Activated naive CD4-positive, alpha-beta T cell treated with anti-CD3 and anti-CD28 coated beads for 36 hours (primary cell): ENCODE data around the gene MYO1C. TPM values are rescaled to one million over a fixed set of nuclear protein-coding genes. Genes with fewer than 3 reads are reported as not detected.
"Not testable (repeated sequence)": the region's sequence is repeated elsewhere in the genome, so short reads cannot be mapped to it uniquely, and the experiment has no call there.

Experiments used
- CTCF ChIA-PET: fragments of 350-600 bp; sonication (Branson Sonifier 250); formaldehyde crosslinking; loops from one replicate; lab custom pipeline; 2021; ENCODE audit warnings: antibody characterized with exemption; lab: Charles Lee
- DNase-seq: peaks from one replicate; pipeline ENCODE4 v3.0.0-alpha.2; 2020
- H3K27ac Mint-ChIP-seq: one replicate; pipeline ENCODE4 v1.8.0; 2021; ENCODE audit warnings: mild to moderate bottlenecking, mixed read lengths
- H3K27me3 Mint-ChIP-seq: one replicate; pipeline ENCODE4 v1.8.0; 2021; ENCODE audit warnings: low read depth, mixed read lengths
- H3K36me3 Mint-ChIP-seq: one replicate; pipeline ENCODE4 v1.8.0; 2021; ENCODE audit warnings: low read depth, mixed read lengths
- H3K4me1 Mint-ChIP-seq: one replicate; pipeline ENCODE4 v1.8.0; 2021; ENCODE audit warnings: low read depth, mixed read lengths
- H3K4me3 Mint-ChIP-seq: one replicate; pipeline ENCODE4 v1.8.0; 2021; ENCODE audit warnings: mild to moderate bottlenecking, moderate library complexity, mixed read lengths
- H3K9me3 Mint-ChIP-seq: one replicate; pipeline ENCODE4 v1.8.0; 2021; ENCODE audit warnings: mixed read lengths
- intact Hi-C: fragments of 100-400 bp; cut with micrococcal nuclease; formaldehyde crosslinking; loops from one replicate; pipeline ENCODE4 v1.15.1; 2023
- total RNA-seq, 2 experiments: library from RNA; stranded (reverse); gene quantifications; one replicate each; pipeline ENCODE4 v1.2.3, GENCODE V29; 2021

MYO1C gene, protein sequence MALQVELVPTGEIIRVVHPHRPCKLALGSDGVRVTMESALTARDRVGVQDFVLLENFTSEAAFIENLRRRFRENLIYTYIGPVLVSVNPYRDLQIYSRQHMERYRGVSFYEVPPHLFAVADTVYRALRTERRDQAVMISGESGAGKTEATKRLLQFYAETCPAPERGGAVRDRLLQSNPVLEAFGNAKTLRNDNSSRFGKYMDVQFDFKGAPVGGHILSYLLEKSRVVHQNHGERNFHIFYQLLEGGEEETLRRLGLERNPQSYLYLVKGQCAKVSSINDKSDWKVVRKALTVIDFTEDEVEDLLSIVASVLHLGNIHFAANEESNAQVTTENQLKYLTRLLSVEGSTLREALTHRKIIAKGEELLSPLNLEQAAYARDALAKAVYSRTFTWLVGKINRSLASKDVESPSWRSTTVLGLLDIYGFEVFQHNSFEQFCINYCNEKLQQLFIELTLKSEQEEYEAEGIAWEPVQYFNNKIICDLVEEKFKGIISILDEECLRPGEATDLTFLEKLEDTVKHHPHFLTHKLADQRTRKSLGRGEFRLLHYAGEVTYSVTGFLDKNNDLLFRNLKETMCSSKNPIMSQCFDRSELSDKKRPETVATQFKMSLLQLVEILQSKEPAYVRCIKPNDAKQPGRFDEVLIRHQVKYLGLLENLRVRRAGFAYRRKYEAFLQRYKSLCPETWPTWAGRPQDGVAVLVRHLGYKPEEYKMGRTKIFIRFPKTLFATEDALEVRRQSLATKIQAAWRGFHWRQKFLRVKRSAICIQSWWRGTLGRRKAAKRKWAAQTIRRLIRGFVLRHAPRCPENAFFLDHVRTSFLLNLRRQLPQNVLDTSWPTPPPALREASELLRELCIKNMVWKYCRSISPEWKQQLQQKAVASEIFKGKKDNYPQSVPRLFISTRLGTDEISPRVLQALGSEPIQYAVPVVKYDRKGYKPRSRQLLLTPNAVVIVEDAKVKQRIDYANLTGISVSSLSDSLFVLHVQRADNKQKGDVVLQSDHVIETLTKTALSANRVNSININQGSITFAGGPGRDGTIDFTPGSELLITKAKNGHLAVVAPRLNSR
- 10 to 100 TPM; 14.6 to 14.7 TPM for total RNA-seq

DNA sequence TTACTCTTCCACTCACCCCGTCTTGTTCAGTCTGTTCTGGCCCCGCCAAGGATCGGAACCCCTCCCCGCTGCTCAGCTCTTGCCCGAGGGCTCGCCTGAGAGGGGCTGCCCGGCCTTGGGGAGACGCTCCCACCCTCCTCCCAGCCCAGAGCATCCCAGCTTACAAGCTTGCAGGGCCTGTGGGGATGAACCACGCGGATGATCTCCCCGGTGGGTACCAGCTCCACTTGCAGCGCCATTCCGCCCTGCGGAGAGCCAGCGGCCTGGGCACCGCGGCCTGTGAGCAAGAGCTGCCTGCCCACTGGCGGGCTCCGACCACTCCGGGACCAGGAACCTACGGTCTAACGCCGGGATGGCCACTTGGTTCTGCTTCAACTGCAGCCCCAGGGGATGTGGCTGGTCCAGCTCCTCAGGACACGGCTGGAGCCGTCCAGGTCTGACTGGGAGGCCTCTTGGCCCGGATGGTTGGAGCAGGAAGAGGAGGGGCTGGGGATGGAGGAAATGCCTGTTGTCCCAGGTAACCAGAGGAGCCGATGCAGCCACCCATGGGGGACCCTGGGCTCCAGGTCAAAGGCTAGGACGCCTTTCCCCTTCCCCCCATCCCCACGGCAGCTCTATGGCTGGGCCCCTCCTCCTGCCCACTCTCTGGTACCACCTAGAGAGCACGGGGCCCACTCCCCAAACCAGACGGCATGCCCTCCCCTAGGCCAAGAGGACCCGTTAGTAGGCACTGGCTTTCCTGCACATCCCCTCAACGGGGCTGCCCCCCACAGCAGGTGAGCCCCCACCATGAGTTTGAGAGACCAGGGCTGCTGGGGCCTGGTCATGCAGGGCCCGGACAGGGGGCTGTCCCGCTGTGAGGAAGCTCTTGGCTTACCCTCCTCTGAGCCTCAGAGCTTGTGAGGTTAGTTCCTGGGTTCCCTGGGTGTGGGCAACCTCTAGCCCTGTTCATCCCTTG, at the start of gene MYO1C:
Gene MYO1C, minus strand, starts transcription at position 438 of the 958 bp plus-strand sequence. Its CDS starts 199 bp downstream, at position 239.
- CTCF ChIA-PET: no interaction called here
- intact Hi-C loops: no loop called here
- Mint-ChIP-seq H3K36me3 (no peaks in the 10 kb centered on the region), H3K27me3 (peaks cover 8% of the 10 kb centered on the region), H3K4me3 (peak within 1 kb of the TSS; percentile 84), H3K27ac (peak within 1 kb of the TSS; percentile 69), H3K9me3 (no peaks in the 10 kb centered on the region), H3K4me1 (peaks cover 20% of the 10 kb centered on the region)
- DNase-seq: no peak

DNA sequence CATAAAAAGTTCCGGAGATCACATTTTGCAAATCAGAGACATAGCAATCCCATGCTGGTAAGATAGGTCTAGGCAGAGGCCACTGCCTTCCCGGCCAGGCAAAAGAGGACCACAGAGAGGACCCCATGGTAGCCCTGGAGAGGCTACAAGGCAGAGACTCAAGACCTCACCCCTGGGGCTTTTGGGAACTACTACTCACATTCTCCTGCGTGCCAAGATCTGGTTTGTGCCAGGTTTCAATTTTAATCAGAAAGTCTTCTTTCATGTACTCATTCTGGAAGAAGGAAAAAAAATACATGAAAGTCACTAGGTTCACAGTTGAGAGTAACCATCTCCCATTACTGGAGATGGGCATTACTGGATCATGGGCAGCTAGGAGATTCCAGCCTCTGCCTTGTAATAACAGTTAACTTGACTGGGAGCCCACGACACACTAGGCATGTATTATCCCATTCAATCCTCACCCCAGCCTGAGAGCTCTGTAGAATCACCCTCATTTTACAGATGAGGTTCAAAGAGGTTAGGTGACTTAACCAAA, 49.0 kb upstream of the MYO1C start:
- CTCF ChIA-PET: no interaction called here
- DNase-seq: peak; percentile 15
- no peaks in the 10 kb centered on the region for H3K27me3 Mint-ChIP-seq

DNA sequence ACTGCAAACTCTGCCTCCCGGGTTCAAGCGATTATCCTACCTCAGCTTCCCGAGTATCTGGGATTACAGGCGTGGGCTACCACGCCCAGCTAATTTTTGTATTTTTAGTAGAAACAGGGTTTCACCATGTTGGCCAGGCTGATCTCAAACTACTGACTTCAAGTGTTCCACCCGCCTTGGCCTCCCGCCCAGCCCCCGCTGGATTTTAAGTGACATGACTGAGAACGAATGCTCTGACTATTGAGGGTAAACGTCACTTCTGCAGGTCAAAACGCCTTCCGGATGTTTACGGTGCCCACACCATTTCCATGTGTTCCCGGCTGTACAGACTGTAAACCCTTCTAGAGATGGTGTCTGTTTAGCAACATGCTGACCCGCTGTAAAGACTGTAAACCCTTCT, 47.3 kb upstream of the MYO1C start:
- CTCF ChIA-PET: interaction anchor here (0.7 kb wide), 1 partner anchor 161 kb away, joined by 7 read pairs; no protein-coding TSS in a partner anchor
- H3K4me3 Mint-ChIP-seq: no peak overlapping the region
- peaks cover 14% of the 10 kb centered on the region for H3K36me3 Mint-ChIP-seq
- intact Hi-C loops: no loop called here
- H3K27me3 Mint-ChIP-seq: no peaks in the 10 kb centered on the region
- DNase-seq: no peak
- H3K4me1 Mint-ChIP-seq: peaks cover 7% of the 10 kb centered on the region
- no peak overlapping the region for H3K27ac Mint-ChIP-seq
- H3K9me3 Mint-ChIP-seq: no peaks in the 10 kb centered on the region

More for the DNA sequence above, 49.0 kb upstream of the MYO1C start:
- Mint-ChIP-seq H3K27ac (no peak overlapping the region), H3K36me3 (peaks cover 16% of the 10 kb centered on the region), H3K4me1 (peaks cover 7% of the 10 kb centered on the region), H3K4me3 (no peak overlapping the region), H3K9me3 (no peaks in the 10 kb centered on the region)
- intact Hi-C loops: no loop called here

DNA sequence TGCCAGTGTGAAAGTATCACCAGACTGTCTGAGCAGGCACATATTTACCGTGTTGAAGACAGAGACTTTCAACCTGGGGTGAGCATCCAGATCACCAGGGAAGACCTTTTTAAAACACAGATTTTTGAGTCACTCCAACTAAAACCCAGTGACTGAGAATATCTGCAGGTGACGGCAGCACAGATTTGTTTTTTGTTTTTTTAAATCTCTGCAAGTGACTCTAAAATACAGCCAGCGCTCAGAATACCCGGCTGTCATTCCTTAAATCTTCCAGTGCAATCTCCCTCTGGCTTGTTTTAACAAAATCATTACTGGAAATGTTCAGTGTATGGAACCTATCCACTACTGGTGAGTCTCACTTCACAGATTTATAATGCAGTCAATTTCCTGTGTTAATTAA, 43.3 kb upstream of the MYO1C start:
- no peaks in the 10 kb centered on the region for H3K9me3 Mint-ChIP-seq
- intact Hi-C loops: no loop called here
- H3K27me3 Mint-ChIP-seq: no peaks in the 10 kb centered on the region
- H3K27ac Mint-ChIP-seq: no peak overlapping the region
- H3K4me3 Mint-ChIP-seq: no peak overlapping the region
- peaks cover 8% of the 10 kb centered on the region for H3K36me3 Mint-ChIP-seq
- CTCF ChIA-PET: no interaction called here
- H3K4me1 Mint-ChIP-seq: no peaks in the 10 kb centered on the region
- DNase-seq: no peak

DNA sequence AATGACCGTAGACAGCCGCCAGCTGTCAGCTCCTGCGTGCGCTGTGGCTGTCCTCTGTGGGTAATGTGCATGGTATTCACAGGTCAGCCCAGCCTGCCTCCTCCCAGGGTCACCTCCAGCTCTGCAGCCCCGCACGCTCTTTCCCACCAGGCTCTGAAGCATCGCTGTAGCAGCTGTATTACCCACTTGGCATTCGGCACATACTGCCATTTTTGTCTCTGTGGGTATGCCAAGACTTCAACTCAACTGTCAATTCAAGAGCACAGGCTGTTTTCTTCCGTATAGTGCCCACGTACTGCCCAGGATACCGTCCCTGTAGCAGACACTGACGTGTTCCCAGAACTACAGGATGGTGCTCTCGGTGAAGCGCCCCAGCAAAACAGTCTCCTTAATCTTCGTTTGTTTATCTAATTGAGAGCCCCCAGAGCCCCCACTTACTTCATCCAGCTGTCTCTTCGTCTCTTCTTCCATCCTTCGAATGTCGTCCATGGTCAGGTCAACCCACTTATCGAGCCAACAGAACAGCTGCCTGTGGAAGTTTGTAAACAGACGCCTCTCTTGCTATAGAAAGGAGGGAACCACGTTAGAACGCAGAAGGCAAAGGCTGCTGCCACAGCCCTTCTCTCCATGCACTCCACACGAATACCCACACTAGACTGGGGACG, 41.3 kb upstream of the MYO1C start:
- CTCF ChIA-PET: interaction anchor here (0.6 to 1.7 kb wide), 6 partner anchors 9 to 211 kb away, joined by 3 to 10 read pairs (median 4); no protein-coding TSS in a partner anchor
- Mint-ChIP-seq H3K36me3 (peaks cover 2% of the 10 kb centered on the region), H3K4me1 (peaks cover 4% of the 10 kb centered on the region), H3K27ac (no peak overlapping the region), H3K9me3 (no peaks in the 10 kb centered on the region), H3K4me3 (no peak overlapping the region), H3K27me3 (no peaks in the 10 kb centered on the region)
- intact Hi-C loops: no loop called here
- DNase-seq: no peak

DNA sequence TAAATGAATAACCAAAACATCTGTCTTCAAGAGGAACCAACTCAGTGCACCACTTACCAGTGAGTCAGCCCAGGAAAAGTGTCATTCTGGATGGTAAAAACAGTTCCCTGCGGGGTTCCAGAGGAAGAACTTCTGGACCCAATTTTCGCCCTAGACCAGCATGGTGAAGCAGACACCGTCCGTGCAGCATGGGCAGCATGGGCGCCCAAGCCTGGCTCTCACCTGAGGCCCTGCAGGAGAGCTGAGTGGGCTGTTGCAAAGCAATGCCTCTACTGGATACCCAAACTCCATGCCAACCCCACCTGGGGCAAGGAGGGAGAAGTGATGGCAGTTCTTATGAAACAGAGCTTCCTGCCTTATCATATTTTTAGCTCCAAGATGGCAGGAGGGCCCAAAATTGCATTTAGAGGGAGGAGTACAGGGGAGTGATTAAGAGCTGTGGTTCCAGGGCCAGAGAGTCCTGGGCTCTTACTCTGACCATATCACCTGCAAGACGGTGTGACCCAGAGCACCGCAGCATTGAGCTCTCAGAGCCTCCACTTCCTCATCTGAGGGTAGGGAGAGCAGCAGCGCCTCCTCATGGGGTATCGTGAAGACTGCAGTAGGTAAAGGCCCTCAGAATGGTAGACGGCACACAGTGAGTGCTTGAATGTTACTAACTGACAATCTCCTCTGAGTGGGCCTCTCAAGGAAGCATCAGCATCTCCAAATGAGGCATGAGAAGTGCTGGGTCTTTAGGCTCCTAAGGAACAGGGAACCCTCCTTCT, 40.5 kb upstream of the MYO1C start:
- CTCF ChIA-PET: interaction anchor here (0.6 to 1.7 kb wide), 11 partner anchors 9 to 210 kb away, joined by 3 to 10 read pairs (median 3); no protein-coding TSS in a partner anchor
- peaks cover 1% of the 10 kb centered on the region for H3K36me3 Mint-ChIP-seq
- H3K27me3 Mint-ChIP-seq: no peaks in the 10 kb centered on the region
- no peak overlapping the region for H3K4me3 Mint-ChIP-seq
- H3K4me1 Mint-ChIP-seq: peaks cover 4% of the 10 kb centered on the region
- intact Hi-C loops: no loop called here
- peak; percentile 65 for DNase-seq
- no peaks in the 10 kb centered on the region for H3K9me3 Mint-ChIP-seq
- H3K27ac Mint-ChIP-seq: no peak overlapping the region

DNA sequence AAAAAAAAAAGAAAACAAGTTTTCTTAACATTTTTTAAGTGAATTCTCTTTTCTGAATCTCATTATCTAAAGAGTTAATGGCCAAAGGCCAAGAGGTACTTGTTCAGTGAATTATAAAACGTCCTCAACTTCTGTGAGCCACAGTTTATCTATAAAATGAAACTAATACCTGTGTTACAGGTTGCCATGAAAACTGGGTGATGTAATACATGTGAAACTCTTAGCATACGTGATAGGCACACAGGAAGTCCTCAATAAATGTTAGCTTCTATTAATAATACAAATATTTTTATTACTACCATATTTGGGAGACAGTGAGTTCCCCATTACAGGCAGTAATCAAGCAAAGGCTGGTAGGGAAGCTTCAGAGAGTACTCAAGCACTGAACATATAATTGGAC, 37.4 kb upstream of the MYO1C start:
- H3K27me3 Mint-ChIP-seq: no peaks in the 10 kb centered on the region
- H3K9me3 Mint-ChIP-seq: no peaks in the 10 kb centered on the region
- H3K36me3 Mint-ChIP-seq: peaks cover 9% of the 10 kb centered on the region
- no peak overlapping the region for H3K4me3 Mint-ChIP-seq
- peak overlapping the region; percentile 75 for H3K27ac Mint-ChIP-seq
- DNase-seq: no peak
- H3K4me1 Mint-ChIP-seq: peaks cover 13% of the 10 kb centered on the region
- CTCF ChIA-PET: interaction anchor here (0.6 to 0.7 kb wide), 3 partner anchors 150 to 192 kb away, joined by 3 read pairs; no protein-coding TSS in a partner anchor
- intact Hi-C loops: no loop called here

DNA sequence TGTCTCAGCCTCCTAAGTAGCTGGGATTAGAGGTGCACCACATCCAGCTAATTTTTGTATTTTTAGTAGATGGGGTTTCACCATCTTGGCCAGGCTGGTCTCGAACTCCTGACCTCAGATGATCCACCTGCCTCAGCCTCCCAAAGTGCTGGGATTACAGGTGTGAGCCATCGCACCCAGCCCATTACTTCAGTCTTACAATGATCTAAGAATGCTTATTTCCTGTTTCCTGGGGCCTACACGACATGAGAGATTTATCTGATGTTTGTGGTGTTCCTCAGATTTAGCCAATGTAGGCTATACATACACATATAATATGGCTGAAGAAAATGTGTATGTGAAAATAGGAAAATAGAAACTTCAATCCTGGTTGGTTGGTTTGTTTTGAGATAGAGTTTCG, 34.4 kb upstream of the MYO1C start:
- H3K4me3 Mint-ChIP-seq, DNase-seq, H3K9me3 Mint-ChIP-seq, intact Hi-C loops, H3K27me3 Mint-ChIP-seq, H3K27ac Mint-ChIP-seq: not testable (repeated sequence)
- CTCF ChIA-PET: interaction anchor here (0.6 to 1.0 kb wide), 2 partner anchors 12 to 135 kb away, joined by 3 read pairs; no protein-coding TSS in a partner anchor
- peaks cover 13% of the 10 kb centered on the region for H3K4me1 Mint-ChIP-seq
- H3K36me3 Mint-ChIP-seq: peaks cover 11% of the 10 kb centered on the region

DNA sequence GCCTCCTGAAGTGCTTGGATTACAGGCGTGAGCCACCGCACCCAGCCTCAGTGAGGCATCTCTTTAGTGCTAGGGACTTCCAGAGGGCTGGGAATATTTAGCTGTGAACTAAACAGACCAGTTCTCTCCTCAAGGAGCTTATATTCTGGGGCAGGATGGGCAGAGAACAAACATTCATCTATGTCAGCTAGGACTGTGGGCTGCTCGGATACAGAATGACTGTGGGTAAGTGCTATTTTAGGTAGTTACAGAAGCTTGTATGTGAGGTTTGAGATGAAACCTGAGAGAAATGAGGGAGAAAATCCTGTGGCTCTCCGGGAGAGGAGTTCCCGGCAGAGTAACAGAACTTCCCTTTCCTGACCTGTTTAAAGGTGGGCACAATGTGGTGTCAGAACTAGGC, 30.1 kb upstream of the MYO1C start:
- Mint-ChIP-seq H3K9me3 (no peaks in the 10 kb centered on the region), H3K4me1 (peaks cover 19% of the 10 kb centered on the region), H3K36me3 (peaks cover 9% of the 10 kb centered on the region), H3K27ac (no peak overlapping the region), H3K27me3 (no peaks in the 10 kb centered on the region), H3K4me3 (no peak overlapping the region)
- DNase-seq: no peak
- CTCF ChIA-PET: no interaction called here
- intact Hi-C loops: no loop called here

DNA sequence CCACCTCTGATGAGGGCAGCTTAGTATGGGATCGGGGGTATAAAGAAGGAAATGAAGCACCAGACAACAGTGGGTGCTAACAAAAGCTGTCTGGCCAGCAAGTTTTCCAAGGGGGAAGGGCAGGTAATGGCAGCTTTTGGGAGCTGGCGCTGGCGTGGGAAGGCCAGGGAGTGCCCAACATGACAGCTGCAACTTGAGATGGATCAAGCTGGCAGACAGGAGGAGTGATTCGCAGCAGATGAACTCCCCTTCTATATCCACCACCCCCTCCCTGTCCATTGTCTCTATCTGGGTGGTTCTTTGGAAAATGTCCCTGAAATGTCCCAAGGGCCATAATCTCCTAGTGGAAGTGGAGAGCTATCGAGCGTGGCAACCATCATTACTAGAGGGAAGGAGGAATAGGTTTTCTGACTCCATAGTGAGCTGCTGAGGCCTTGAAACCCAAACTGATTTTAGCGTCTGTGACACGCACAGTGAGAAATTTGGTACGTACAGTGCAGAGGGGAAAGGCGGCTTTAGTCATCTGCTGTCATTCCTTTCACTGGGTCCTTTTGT, 28.7 kb upstream of the MYO1C start:
- H3K27me3 Mint-ChIP-seq: no peaks in the 10 kb centered on the region
- DNase-seq: no peak
- H3K9me3 Mint-ChIP-seq: no peaks in the 10 kb centered on the region
- intact Hi-C loops: no loop called here
- H3K27ac Mint-ChIP-seq: no peak overlapping the region
- H3K36me3 Mint-ChIP-seq: peaks cover 8% of the 10 kb centered on the region
- H3K4me1 Mint-ChIP-seq: peaks cover 14% of the 10 kb centered on the region
- CTCF ChIA-PET: interaction anchor here (0.6 to 0.7 kb wide), 3 partner anchors 86 to 262 kb away, joined by 3 to 6 read pairs (median 5); no protein-coding TSS in a partner anchor
- H3K4me3 Mint-ChIP-seq: no peak overlapping the region
